ENCODE data around the gene SLC2A9. TPM values are rescaled to one million over a fixed set of nuclear protein-coding genes. Genes with fewer than 3 reads are reported as not detected.

SLC2A9 gene
- total and polyA plus RNA-seq, 2 of the 4 experiments (the other 2 are of a cell fraction) = 0.72 to 2.1 TPM

DNA sequence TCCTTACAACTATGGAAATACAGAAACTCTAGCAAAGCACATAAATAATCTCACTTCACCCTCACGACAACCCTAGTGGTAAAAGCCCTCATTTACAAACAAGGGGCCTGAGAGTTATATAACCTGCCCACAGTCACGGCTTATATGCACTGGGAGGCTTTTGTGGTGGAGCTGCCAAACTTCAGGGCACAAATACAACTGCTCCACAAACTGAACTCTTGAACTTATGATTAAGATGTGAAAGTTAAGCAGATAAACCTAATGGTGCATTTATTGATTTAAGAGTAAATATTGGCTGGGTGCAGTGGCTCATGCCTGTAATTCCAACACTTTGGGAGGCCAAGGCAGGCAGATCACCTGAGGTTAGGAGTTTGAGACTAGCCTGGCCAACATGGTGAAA lies 19.0 kb downstream of the SLC2A9 start:
- Histone ChIP-seq H3K9me3 (ENCODE audit: control insufficient read depth, insufficient read depth, low read length) (no peaks in the 10 kb centered on the region), H3K9ac (ENCODE audit: low read depth, low read length) (no peak overlapping the region), H4K8ac (ENCODE audit: low read depth in 2 of 2, low read length in 2 of 2) (no peak overlapping the region), H3K27me3 (ENCODE audit: control insufficient read depth, insufficient read depth, low read length) (no peaks in the 10 kb centered on the region), H4K20me1 (ENCODE audit: insufficient read depth, low read length) (no peaks in the 10 kb centered on the region), H3K36me3 (ENCODE audit: control insufficient read depth, insufficient read depth, low read length) (no peaks in the 10 kb centered on the region), H3K27ac (ENCODE audit: insufficient read depth, low read length) (no peak overlapping the region), H2BK15ac (ENCODE audit: low read depth, low read length) (no peak overlapping the region), H2BK120ac (ENCODE audit: low read depth, low read length) (no peak overlapping the region), H3K4me3 (ENCODE audit: insufficient read depth, low read depth, low read length) (no peak overlapping the region), H3K79me1 (ENCODE audit: low read depth in 1 of 2, low read length in 2 of 2) (no peaks in the 10 kb centered on the region), H3K4me1 (ENCODE audit: control insufficient read depth, insufficient read depth, low read length) (peaks cover 12% of the 10 kb centered on the region; the same call in 1 of the 2 replicates), H2AFZ (replicated peaks; ENCODE audit: low read length, poor library complexity) (no peak overlapping the region), H3K23ac (ENCODE audit: low read depth, low read length) (no peak overlapping the region), H2BK5ac (ENCODE audit: low read depth, low read length, poor library complexity, severe bottlenecking) (no peak overlapping the region), H2AK5ac (ENCODE audit: low read depth, low read length) (no peak overlapping the region), H3K4me2 (ENCODE audit: low read depth, low read length) (no peak overlapping the region), H4K5ac (ENCODE audit: low read depth, low read length) (no peak overlapping the region), H3K9me1 (ENCODE audit: insufficient read depth, low read length) (peaks cover 7% of the 10 kb centered on the region; the same call in 1 of the 2 replicates), H3K18ac (ENCODE audit: low read depth, low read length) (no peak overlapping the region), H3K56ac (ENCODE audit: extremely low read depth, insufficient read depth, low read length) (no peak overlapping the region), H3K4ac (ENCODE audit: low read depth, low read length) (no peak overlapping the region), H3K14ac (replicated peaks; ENCODE audit: low read depth, low read length) (no peak overlapping the region), H4K91ac (ENCODE audit: insufficient read depth, low read depth, low read length) (no peak overlapping the region), H2AK9ac (replicated peaks; ENCODE audit: low read depth, low read length, poor library complexity) (no peak overlapping the region), H2BK20ac (ENCODE audit: low read depth, low read length) (no peak overlapping the region)
- WGBS, 2 experiments (ENCODE audit: extremely low coverage in 2 of 2, insufficient read length in 1 of 2) = no CpG with 5 or more reads among the region's 2 CpGs
- no peak for TF ChIP-seq MXI1 (IDR thresholded peaks at IDR 0.05; ENCODE audit: borderline replicate concordance, low read depth, low read length)
- no peak for TF ChIP-seq FOS (IDR thresholded peaks at IDR 0.05; ENCODE audit: low read depth, low read length)
- TF ChIP-seq RAD21 (IDR thresholded peaks at IDR 0.05; ENCODE audit: low read length) = no peak
- TF ChIP-seq, protein P1, sequence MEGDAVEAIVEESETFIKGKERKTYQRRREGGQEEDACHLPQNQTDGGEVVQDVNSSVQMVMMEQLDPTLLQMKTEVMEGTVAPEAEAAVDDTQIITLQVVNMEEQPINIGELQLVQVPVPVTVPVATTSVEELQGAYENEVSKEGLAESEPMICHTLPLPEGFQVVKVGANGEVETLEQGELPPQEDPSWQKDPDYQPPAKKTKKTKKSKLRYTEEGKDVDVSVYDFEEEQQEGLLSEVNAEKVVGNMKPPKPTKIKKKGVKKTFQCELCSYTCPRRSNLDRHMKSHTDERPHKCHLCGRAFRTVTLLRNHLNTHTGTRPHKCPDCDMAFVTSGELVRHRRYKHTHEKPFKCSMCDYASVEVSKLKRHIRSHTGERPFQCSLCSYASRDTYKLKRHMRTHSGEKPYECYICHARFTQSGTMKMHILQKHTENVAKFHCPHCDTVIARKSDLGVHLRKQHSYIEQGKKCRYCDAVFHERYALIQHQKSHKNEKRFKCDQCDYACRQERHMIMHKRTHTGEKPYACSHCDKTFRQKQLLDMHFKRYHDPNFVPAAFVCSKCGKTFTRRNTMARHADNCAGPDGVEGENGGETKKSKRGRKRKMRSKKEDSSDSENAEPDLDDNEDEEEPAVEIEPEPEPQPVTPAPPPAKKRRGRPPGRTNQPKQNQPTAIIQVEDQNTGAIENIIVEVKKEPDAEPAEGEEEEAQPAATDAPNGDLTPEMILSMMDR (conservative IDR thresholded peaks at IDR 0.05; ENCODE audit: low read depth, low read length) = no peak
- no peak for TF ChIP-seq RFX5 (IDR thresholded peaks at IDR 0.05; ENCODE audit: low read depth, low read length)
- no peak for TF ChIP-seq NFE2L2 (IDR thresholded peaks at IDR 0.05; ENCODE audit: low read depth, low read length)
- TF ChIP-seq MAZ (IDR thresholded peaks at IDR 0.05; ENCODE audit: borderline replicate concordance, low read depth, low read length) = no peak
- TF ChIP-seq RCOR1 (IDR thresholded peaks at IDR 0.05; ENCODE audit: insufficient replicate concordance, low read length) = no peak
- TF ChIP-seq CHD1 (IDR thresholded peaks at IDR 0.05; ENCODE audit: low read depth, low read length) = no peak
- TF ChIP-seq, protein P2, sequence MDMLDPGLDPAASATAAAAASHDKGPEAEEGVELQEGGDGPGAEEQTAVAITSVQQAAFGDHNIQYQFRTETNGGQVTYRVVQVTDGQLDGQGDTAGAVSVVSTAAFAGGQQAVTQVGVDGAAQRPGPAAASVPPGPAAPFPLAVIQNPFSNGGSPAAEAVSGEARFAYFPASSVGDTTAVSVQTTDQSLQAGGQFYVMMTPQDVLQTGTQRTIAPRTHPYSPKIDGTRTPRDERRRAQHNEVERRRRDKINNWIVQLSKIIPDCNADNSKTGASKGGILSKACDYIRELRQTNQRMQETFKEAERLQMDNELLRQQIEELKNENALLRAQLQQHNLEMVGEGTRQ (IDR thresholded peaks at IDR 0.05; ENCODE audit: low read depth, low read length) = no peak
- no peak for TF ChIP-seq MAFK (IDR thresholded peaks at IDR 0.05; ENCODE audit: low read depth, low read length)
- TF ChIP-seq BHLHE40 (IDR thresholded peaks at IDR 0.05; ENCODE audit: low read depth, low read length) = no peak
- TF ChIP-seq SMC3 (IDR thresholded peaks at IDR 0.05; ENCODE audit: low read depth, low read length) = no peak
- TF ChIP-seq, protein P3, sequence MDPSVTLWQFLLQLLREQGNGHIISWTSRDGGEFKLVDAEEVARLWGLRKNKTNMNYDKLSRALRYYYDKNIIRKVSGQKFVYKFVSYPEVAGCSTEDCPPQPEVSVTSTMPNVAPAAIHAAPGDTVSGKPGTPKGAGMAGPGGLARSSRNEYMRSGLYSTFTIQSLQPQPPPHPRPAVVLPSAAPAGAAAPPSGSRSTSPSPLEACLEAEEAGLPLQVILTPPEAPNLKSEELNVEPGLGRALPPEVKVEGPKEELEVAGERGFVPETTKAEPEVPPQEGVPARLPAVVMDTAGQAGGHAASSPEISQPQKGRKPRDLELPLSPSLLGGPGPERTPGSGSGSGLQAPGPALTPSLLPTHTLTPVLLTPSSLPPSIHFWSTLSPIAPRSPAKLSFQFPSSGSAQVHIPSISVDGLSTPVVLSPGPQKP (IDR thresholded peaks at IDR 0.05; ENCODE audit: borderline replicate concordance, low read depth, low read length) = no peak
- no peak for TF ChIP-seq CEBPB (IDR thresholded peaks at IDR 0.05; ENCODE audit: low read depth, low read length)
- no peak for ATAC-seq (ENCODE audit: low read depth)
- ChIA-PET POLR2A (ENCODE audit: unreplicated experiment) (no interaction called here), CTCF (interaction anchor here (0.7 kb wide), 1 partner anchor 13 kb away, joined by 3 read pairs; no protein-coding TSS in a partner anchor)
- intact Hi-C loops (cut with micrococcal nuclease) (no loop called here), in situ Hi-C loops (cut with MboI; ENCODE audit: low sequenced_read_pairs) (no loop called here), dilution Hi-C loops (cut with HindIII; ENCODE audit: low sequenced_read_pairs, unreplicated experiment) (no loop called here)
- BruUV-seq (replicated peaks) = no TSS peak
- DNase-seq = no peak
